Measurements from ENCODE around the gene IDUA. TPM values are rescaled to one million over a fixed set of nuclear protein-coding genes. Genes with fewer than 3 reads are reported as not detected.

Gene IDUA
- total RNA-seq, 4 donors from 2014 or later = 40.4 to 114 (median 71.4) TPM

DNA sequence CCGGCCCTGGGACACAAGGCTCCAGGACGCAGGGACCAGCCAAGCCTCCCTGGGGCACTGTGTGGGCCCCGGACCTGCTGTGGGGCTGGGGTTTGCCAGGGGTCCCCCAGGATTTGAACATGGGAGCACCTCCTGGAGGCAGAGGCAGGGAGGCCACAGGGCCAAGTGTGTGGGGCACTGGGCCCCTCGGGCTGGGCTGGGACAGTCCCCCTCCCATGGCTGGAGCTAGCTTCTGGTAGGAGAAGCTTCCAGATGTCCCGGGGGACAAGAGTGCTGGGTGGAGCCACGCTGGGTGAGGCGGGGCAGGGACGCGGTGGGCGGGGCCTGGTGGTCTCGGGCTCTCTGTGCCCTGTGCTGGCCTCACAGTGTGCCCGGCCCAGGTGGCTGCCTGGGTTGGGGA is 43.2 kb downstream of the IDUA start:
- no peak overlapping the region for H3K4me3 ChIP-seq
- DNase-seq = no peak
- no peak for TF ChIP-seq POLR2A (IDR thresholded peaks at IDR 0.05)
- TF ChIP-seq, protein P1, sequence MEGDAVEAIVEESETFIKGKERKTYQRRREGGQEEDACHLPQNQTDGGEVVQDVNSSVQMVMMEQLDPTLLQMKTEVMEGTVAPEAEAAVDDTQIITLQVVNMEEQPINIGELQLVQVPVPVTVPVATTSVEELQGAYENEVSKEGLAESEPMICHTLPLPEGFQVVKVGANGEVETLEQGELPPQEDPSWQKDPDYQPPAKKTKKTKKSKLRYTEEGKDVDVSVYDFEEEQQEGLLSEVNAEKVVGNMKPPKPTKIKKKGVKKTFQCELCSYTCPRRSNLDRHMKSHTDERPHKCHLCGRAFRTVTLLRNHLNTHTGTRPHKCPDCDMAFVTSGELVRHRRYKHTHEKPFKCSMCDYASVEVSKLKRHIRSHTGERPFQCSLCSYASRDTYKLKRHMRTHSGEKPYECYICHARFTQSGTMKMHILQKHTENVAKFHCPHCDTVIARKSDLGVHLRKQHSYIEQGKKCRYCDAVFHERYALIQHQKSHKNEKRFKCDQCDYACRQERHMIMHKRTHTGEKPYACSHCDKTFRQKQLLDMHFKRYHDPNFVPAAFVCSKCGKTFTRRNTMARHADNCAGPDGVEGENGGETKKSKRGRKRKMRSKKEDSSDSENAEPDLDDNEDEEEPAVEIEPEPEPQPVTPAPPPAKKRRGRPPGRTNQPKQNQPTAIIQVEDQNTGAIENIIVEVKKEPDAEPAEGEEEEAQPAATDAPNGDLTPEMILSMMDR (IDR thresholded peaks at IDR 0.05) = no peak
- H3K27ac ChIP-seq = no peak overlapping the region
- H3K27me3 ChIP-seq = no peaks in the 10 kb centered on the region
- H3K9me3 ChIP-seq = peaks cover 0 to 4% (median 0%) of the 10 kb centered on the region in 4 donors
- no peaks in the 10 kb centered on the region for H3K4me1 ChIP-seq
- no peaks in the 10 kb centered on the region for H3K36me3 ChIP-seq

DNA sequence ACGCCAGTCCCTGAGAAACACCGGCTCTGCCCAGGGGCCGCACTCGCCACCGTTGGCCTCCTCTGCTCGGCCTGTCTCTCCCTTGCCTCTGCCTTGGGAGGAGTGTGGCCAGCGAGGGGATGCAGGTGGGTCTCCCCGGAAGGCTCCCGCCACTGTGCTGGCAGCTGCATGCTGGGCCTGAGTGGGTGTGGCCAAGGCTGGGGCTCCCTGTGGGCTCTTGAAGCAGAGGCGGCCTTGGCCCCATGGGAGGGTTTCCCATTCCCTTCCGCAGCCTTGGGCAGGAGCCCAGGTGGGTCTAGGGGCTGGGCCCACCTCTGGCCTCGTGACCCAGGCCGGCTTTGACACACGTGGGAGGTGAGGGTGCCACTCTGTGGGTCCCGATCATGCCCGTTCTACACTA is 43.7 kb downstream of the IDUA start:
- Histone ChIP-seq H3K36me3 (no peaks in the 10 kb centered on the region), H3K4me3 (no peak overlapping the region), H3K9me3 (peaks cover 0 to 4% (median 0%) of the 10 kb centered on the region in 4 donors), H3K4me1 (no peaks in the 10 kb centered on the region), H3K27ac (no peak overlapping the region), H3K27me3 (no peaks in the 10 kb centered on the region)
- TF ChIP-seq, protein P1 (IDR thresholded peaks at IDR 0.05) = no peak
- no peak for DNase-seq

DNA sequence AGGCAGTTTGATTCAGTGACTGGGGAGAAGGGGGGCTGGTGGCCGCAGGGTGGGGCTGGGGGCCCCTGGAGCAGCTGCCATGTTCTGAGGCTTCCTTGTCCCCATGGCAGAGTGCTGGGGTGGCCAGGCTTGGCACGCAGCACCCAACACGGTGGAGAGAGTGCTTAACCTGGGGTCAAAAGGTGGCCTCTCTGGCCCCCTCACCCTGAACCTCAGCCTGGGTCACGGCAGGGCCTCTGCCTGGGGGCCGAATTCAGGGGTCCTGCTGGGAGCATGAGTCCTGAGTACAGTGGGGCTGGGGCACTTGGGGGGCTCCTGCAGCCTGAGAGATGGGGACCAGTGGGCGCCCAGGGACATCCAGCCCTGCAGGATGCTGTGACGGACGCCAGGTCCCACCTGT is 44.5 kb downstream of the IDUA start:
- no peak for TF ChIP-seq POLR2A (IDR thresholded peaks at IDR 0.05)
- TF ChIP-seq, protein P1 (IDR thresholded peaks at IDR 0.05) = no peak
- H3K27me3 ChIP-seq = no peaks in the 10 kb centered on the region
- no peak for DNase-seq
- no peaks in the 10 kb centered on the region for H3K36me3 ChIP-seq
- H3K9me3 ChIP-seq = peaks cover 0 to 4% (median 0%) of the 10 kb centered on the region in 4 donors
- H3K27ac ChIP-seq = no peak overlapping the region
- no peak overlapping the region for H3K4me3 ChIP-seq
- H3K4me1 ChIP-seq = no peaks in the 10 kb centered on the region

DNA sequence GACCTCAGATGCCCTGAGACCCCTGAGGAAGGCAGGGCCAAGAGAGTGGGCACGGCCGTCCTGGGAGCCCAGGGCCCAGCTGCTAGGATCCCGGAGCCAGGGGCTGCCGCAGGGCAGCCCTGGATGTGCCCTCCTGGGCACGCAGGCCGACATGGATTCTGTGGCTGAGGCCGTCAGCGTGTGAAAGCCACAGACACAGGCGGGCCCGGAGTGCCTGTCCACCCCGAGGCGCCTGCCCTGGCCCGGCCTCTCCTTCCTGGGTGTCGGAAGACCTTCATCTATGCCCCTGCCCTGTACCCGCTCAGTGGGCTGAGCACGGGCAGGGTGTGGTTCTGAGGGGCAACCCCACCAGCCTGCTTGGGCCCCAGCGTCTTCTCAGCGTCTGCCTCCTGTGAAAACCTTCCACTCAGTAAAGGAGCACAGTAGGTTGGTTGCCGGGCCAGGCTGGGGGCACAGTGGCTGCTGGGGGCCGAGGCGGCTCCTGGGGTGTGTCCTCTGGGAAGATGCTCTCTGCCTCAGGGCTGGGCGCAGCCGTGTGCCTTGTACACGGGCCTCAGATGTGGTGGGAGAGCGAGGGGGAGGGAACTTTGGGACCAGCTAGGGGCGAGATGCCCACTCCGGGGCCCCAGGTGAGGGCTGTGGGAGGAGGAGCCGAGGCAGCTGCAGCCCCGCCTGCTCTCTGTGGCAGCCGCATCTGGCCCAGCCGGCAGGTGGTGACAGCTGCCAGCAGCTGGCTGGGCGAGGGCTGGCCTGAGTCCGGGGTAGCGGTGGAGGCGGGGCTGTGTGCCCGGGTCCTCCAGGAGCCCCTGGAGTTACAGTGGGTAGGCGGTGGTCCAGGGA is 45.3 kb downstream of the IDUA start:
- Histone ChIP-seq H3K9me3 (peaks cover 0 to 4% (median 0%) of the 10 kb centered on the region in 4 donors), H3K27me3 (no peaks in the 10 kb centered on the region), H3K36me3 (no peaks in the 10 kb centered on the region), H3K4me3 (no peak overlapping the region), H3K27ac (no peak overlapping the region), H3K4me1 (no peaks in the 10 kb centered on the region)
- no peak for DNase-seq
- TF ChIP-seq, protein P1 (IDR thresholded peaks at IDR 0.05) = peak in 1 of 6 experiments; percentile 15
- TF ChIP-seq POLR2A (IDR thresholded peaks at IDR 0.05) = no peak

DNA sequence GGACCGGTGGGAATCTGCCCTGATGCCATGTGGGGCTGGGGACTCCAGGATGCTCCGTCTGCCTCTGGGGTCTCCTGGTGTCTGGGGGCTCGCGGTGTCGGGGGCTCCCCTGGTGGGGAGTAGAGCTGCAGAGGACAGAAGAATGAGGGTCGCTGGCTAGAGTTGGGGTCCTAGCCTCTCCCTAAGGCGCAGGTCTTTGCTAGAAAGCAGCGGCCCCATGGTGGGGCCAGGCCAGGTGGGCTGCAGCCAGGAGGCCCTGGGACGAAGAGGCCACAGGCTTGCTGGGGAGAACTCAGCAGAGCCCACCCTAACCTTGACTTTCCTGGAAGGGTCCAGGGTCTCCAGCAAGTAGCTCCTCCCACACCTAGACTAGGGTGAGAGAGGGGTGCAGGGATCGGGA is 46.0 kb downstream of the IDUA start:
- TF ChIP-seq, protein P1 (IDR thresholded peaks at IDR 0.05) = no peak
- no peak for TF ChIP-seq POLR2A (IDR thresholded peaks at IDR 0.05)
- DNase-seq = no peak
- no peaks in the 10 kb centered on the region for H3K27me3 ChIP-seq
- H3K27ac ChIP-seq = no peak overlapping the region
- peaks cover 0 to 4% (median 0%) of the 10 kb centered on the region in 4 donors for H3K9me3 ChIP-seq
- no peaks in the 10 kb centered on the region for H3K36me3 ChIP-seq
- no peaks in the 10 kb centered on the region for H3K4me1 ChIP-seq
- H3K4me3 ChIP-seq = no peak overlapping the region

Measured in Peyer's patch (tissue), 4 donors.